CD4-positive, alpha-beta T cell treated with Interleukin-4 for 4 hours (primary cell): ENCODE data around the gene ABCC6.
"Not testable (repeated sequence)": the region's sequence is repeated elsewhere in the genome, so short reads cannot be mapped to it uniquely, and the experiment has no call there.

Experiments used
- DNase-seq: peaks from one replicate; pipeline ENCODE4 v3.0.0-alpha.2; 2020

ABCC6 gene

DNA sequence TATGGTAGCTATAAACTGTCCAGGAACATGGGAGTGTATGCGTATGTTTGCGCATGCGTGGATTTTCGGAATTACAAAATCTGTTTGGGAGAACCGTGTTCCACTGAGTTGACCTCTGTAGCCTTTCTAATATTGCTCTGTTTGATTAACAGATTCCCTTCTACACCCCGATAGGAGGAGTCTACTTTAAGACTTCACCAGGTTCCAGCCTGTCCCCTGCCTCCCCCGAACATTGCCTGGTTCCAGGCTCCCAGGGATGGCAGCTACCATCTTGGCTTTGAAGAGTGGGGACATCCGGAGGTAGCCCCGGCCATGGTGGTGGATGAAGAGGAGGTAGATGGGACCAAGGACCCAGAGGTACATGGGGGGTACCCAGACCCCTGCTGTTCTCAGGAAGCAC is 1.9 kb downstream of the ABCC6 start:
- DNase-seq = not testable (repeated sequence)

DNA sequence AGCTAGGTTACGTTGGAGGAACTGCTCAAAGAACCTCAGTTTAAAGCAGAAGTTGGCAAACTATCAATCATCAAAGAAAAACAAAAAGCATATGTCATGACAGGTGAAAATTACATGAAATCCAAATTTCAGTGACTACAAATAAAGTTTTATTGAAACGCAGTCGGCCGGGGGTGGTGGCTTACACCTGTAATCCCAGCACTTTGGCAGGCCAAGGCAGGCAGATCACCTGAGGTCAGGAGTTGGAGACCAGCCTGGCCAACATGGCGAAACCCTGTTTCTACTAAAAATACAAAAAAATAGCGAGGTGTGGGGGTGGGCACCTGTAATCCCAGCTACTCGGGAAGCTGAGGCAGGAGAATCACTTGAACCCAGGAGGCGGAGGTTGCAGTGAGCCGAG is 2.8 kb downstream of the ABCC6 start:
- not testable (repeated sequence) for DNase-seq

DNA sequence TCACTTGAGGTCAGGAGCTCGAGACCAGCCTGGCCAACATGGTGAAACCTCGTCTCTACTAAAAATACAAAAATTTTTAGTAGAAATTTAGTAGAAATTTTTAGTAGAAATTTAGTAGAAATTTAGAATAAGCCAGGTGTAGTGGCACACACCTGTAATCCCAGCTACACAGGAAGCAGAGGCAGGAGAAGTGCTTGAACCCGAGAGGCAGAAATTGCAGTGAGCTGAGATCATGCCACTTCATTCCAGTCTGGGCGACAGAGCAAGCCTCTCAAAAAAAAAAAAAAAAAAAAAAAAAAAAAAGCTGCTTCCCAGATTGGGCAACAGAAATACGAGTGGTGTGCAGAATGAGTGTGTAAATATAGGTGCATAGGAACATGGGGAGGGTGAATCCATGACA is 4.5 kb downstream of the ABCC6 start:
- DNase-seq = not testable (repeated sequence)

DNA sequence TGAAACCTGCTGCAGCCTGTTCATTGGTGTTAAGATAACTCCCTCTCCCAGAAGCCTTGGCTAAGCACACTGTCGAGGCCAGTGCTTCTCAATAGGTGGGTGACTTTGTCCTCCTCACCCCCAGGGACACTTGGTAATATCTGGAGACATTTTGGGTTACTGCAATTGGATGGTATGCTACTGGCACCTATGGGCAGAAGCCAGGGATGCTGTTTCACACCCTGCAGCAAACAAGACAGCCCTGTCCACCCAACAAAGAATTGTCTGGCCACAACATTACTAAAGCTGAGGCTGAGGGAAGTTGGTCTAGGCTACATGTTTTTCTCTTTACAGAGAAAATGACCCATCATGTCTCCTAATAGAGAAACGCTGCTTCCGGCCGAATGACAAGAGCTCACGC is 4.9 kb downstream of the ABCC6 start:
- DNase-seq = not testable (repeated sequence)

DNA sequence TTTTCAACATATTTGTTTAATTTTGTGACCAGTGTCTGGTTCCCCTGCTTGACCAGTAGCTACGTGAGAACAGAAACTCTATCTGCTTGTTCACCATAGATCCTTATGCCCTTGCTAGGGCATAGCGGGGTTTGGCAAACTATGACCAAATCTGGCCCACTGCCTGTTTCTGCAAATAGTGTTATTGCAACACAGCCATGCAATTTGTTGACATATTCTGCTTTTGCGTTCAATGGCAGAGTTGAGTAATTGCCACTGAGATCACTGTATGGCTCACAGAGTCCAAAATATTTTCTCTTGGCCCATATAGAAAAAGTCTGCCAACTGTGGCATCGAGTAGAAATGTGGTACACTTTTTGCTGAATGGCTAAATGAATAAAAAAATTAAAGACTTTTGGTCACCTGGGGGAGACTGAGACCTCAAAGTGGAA is 9.4 kb downstream of the ABCC6 start:
- not testable (repeated sequence) for DNase-seq

DNA sequence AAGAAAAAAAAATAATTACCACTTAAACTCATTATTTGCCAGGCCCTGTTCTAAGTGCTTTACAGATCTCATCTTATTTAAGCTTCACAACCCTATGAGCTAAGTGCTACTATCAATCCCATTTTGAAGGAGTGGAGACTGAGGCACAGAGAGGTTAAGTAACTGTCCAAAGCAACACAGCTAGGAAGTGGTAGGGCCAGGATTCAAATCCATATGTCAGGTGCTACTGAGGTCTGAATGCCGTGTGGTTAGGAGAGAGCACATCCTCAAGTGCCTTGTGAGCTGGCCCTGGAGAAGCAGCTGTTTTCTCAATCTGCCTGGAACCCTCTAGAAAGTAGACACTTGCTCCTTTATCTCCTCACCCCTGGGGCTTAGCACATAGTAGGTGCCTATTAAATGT is 11.9 kb downstream of the ABCC6 start:
- DNase-seq = not testable (repeated sequence)

DNA sequence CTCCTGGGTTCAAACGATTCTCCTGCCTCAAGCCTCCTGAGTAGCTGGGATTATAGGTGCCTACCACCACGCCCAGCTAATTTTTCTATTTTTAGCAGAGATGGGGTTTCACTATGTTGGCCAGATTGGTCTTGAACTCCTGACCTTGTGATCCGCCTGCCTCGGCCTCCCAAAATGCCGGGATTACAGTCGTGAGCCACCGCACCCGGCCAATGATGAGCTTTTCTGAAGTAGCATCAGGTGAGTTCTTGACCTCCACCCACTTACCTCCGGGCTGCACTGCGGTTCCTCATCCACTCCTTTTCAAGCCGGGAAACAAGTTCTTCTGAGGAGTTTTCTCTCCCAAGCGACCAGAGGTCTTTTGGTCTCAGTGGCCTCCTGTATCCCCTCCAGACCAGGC is 14.8 kb downstream of the ABCC6 start:
- not testable (repeated sequence) for DNase-seq

DNA sequence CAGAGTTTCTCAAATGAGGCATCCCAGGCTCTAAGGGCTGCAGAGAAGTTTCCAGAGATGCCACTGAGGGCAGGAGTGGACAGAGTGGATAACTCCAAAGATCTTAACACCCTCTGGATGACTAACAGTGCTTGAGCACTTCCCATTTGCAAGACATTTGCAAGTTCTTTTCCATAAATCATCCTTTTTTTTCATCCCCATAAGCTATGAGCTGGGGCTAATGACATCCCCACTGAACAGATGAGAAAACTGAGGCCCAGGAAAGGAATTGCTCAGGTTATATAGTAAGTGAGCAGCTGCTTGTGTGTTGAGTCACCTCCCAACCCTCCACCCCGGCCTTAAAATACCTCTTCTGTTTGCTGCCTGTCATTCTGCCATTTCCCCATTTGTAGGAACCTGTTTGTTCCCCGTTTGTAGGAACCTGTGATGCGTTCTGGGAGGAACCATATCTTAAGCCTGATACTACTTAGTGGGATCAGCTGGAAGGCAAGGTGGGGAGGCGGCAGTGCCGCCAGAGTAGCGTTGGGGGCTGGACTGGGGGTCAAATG is 15.4 kb downstream of the ABCC6 start:
- DNase-seq = not testable (repeated sequence)

DNA sequence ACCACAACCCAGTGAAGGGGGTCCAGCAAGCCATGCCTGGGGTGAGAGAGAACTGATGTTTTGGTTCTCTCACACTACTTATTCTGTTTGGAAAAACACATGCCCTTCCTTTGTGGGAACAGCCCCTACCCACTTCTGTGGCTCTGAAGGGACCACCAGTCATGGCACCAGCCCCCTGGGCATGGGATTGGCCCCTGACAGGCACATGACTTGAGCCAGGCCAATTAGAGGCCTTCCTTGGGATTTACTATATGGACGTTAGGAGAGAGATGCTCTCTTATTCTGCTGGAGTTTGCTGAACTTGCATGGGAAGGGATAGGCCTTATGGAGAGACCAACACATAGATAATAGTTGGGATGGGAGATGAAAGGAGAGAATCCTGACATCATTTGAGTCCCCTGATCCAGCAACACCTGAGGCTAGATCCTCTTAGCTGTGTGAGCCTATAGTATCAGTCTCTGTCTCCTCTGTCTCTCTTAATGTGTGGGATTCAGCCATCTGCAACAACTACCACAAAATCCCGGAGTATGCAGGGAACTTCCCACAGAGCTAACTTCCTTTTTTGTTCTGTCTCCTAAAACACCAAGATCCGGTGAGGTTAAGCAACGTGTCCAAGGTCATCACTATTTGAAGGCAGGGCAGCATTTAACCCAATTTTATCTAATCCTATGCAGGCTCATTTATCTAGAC is 16.1 kb downstream of the ABCC6 start:
- DNase-seq = not testable (repeated sequence)

DNA sequence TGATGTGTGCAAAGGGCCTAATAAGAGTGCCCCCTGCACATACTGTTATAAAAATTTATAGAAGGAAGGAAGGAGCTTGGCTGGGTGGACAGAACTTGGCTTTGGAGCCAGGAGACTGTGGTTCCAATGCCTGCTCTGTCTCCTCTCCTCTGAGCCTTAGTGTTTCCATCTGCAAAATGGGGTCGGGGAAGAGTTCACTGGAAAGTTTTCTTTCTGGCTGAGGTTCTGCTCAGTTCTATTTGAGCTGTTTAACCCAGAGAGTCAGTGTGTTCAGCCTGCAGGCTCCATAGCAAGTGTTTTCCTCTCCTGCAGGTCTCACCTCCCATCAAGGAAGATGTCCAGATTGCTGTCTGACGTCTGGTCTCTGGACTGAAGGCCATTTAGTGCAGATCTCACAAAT is 17.4 kb downstream of the ABCC6 start:
- not testable (repeated sequence) for DNase-seq

DNA sequence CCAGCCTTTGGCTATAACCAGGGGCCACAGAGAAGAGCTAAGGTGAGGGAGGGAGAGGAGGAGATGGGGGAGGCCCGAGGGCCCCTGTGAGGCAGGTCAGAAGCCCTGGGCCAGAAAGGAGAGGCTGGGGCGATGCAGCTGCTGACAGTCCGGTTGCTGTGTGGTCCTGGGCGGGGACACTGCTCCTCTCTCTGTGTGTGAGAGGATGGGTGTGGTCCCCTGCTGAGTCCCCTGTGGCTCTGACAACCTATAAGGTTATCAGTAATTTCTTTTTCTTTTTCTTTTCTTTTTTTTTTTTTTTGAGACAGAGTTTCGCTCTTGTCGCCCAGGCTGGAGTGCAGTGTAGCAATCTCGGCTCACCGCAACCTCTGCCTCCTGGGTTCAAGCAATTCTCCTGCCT is 18.7 kb downstream of the ABCC6 start:
- DNase-seq = not testable (repeated sequence)

DNA sequence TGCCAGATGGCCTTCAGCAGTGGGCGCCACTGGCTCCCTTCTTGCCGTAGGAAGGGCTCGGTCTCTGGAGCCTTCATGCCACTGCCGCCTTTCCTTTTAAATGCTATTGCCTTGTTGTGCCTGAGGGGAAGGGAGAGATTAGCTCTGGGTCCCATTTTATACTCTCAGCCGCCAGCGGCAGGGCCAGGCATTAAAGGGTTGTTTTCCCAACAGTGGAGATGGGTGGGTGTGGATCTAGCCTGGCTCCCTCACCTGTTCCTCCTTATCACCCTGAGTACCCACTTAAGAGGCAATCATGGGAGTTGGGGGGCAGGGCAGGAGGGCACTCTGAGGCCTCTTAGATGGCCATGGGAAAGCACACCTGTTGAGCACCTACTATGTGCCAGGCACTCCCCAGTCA is 19.8 kb downstream of the ABCC6 start:
- not testable (repeated sequence) for DNase-seq

DNA sequence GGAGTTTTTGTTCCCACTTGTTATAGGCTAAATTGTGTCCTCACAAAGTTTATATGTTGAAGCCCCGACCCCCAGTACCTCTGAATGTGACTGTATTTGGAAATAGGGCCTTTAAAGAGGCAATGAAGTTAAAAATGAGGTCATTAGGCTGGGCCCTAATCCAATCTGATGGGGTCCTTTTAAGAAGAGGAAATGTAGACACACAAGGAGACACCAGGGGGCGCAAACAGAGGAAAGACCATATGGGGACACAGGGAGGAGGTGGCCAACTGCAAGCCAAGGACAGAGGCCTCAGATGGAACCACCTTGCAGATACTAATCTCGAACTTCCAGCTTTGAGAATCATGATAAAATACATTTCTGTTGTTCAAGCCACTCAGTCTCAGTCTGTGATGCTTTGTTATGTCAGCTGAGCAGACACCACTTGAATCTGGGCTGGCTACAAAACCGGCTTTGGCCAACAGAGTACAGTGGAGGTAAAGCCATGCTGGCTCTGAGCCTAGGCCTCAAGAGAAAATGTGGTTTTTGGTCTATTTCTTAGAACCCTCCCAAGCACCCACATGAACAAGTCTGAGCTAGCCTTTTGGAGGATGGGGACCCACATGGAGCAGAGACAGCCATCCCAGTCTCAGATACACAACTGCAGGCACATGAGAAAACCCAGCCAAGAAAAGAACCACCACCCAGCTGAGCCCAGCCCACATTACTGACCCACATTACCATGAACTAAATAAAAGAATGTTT is 20.7 kb downstream of the ABCC6 start:
- DNase-seq = peak; percentile 34

DNA sequence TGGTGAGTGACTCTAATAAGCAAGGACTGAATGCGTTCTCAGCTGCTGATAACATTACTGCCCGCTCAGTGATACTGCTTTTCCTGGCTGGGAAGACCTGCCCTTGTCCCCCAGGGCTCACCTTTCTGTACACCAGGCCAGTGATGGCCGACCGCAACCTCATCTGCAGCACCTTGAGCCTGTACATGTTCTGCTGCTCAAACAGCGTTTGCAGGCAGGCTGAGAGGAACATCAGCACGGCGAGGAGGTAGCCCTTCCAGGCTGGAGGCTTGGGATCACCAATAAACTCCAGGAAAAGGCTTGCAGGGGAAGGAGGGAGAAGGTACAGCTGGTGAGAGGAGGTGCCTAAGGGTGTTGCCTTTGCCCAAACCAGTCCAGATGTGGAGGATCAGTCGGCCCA is 21.4 kb downstream of the ABCC6 start:
- not testable (repeated sequence) for DNase-seq

DNA sequence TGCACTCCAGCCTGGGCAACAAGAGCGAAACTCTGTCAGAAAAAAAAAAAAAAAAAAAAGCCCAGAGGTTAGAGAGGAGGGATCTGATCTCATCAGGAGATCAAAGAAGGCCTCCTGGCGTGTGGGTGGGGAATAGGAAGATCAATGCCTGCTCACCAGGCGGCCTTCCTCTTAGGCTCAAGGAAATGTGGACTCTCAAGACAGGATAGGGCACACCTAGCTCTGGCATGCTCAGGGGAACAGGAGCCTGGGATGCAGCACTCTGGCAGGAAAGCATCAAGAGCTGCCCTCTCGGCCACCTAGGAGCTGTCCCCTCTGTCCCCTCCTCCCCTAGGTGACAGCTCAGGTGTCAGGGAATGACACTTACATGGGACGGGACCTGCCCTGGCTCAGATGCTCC is 22.9 kb downstream of the ABCC6 start:
- DNase-seq = not testable (repeated sequence)

DNA sequence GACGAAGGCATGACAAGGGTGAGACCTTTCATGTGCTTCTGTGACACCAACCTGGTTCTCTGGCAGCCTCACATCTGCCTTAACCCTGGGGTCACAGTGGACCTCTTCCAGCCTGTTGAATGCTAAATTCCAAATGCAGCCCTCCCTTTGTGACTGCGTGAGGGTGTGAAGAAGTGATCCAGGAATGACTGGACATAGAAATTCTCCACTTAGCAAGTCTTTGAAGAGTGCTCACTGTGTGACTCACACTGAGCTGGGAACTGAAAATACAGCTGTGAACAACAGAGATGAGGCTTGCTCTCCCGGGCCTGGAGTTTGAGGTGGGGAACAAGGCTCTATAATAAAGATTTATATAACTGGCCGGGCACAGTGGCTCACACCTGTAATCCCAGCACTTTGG is 23.9 kb downstream of the ABCC6 start:
- DNase-seq = not testable (repeated sequence)

DNA sequence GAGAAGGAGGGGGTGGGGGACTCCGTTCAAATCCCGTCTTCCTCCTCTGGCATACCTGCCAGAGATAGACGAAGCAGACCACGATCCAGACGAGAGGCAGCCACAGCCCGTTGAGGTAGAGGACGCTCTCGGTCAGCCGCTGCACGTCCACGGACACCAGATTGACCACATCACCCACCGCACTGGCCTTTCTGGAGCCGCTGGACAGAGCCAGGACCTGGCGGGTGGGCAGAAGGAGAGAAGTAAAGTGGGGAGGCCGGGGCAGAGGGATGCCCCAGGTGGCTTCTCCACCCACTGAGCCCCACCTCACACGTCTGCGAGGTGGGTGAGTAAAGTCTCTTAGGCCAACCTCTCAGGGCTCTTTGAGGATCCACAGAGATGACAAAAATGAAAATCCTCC is 25.3 kb downstream of the ABCC6 start:
- no peak for DNase-seq

DNA sequence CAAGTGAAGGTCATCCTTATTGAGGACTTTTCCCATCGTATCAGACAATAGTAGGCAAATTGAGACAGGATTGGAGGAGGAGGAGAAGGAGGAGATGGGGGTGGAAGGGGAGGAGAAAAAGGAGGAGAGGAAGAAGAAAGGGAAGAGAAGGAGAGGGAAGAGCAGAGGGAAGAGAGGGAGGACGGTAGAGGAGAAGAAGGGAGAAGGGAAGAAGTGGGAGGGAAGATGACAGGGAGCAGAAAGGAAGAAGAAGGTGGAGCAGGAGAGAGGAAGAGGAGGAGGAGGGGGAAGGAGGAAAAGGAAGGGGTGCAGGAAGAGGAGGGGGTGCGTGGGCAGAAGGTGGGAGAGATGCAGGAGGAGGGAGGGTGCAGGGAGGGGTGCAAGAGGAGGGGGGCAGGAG is 26.0 kb downstream of the ABCC6 start:
- DNase-seq = no peak

DNA sequence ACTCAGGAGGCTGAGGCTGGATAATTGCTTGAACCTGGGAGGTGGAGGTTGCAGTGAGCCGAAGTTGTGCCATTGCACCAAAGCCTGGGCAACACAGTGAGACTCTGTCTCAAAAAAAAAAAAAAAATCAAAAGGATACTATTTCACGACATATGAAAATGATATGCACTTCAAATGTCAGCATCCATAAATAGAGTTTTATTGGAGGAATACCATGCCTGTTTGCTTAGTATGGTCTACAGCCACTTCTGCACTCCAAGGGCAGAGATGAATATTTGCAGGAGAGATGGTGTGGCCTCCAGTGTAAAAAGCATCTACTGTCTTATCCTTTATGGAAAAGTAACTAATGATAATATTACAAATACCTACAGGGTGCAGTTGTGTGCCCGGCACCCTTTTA is 27.2 kb downstream of the ABCC6 start:
- no peak for DNase-seq

DNA sequence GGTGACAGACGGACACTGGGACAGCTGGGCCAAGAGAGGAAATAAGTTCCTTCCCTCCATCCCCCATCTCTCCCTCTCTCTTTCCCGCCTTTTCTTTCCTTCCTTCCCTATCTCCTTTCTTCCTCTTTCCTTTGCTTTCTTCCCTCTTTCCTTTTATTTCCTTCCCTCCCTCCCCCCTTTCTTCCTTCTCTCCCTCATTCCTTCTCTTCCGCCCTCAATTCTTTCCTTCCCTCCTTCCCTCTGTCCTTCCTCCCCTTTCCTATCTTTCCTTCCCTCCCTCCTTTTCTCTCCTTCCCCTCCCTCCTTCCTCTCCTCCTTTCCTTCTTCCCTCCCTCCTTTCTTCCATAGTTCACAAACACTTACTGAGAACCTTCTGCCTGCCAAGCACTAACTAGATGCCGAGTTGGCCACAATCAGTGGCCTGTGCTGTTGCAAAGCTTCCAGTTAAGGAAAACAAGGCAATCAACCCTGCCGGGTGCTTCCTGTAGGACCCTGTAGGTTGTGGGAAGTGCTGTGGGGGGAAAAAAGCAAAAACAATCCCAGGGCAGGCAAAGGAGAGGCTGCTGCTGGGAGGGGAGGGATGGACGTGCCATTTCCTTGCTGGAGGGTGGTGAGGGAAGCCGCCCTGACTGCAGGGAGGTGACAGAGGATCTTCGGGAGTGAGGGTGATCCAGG is 31.7 kb downstream of the ABCC6 start:
- no peak for DNase-seq

DNA sequence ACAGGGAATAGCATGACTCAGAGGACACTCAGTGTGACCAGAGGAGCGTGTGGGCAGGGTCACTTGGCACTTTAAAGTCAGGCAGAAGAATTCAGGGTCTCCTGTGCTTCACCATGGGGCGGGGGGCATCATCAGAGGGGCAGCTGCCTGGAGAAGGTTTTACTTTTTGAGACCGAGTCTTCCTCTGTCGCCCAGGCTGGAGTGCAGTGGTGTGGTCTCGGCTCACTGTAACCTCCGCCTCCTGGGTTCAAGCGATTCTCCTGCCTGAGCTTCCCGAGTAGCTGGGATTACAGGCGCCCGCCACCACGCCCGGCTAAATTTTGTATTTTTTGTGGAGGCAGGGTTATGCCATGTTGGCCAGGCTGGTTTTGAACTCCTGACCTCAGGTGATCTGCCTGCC is 32.3 kb downstream of the ABCC6 start:
- not testable (repeated sequence) for DNase-seq

DNA sequence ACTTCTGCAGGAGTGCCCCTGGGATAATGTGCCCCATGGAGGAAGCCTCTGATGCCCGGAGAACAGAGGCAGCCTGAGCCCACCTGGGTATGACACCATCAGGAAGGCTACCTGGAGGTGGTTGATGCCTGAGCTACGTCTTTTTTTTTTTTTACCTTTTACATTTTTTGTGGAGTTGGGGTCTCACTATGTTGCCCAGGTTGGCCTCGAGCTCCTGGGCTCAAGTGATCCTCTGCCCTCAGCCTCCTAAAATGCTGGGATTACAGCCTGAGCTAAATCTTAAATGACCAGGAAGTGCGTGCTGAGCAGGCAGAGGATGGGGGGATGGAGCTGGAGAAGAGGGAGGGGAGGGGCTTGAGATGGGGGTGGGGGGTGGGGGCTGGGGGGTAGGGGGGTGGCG is 32.7 kb downstream of the ABCC6 start:
- no peak for DNase-seq

DNA sequence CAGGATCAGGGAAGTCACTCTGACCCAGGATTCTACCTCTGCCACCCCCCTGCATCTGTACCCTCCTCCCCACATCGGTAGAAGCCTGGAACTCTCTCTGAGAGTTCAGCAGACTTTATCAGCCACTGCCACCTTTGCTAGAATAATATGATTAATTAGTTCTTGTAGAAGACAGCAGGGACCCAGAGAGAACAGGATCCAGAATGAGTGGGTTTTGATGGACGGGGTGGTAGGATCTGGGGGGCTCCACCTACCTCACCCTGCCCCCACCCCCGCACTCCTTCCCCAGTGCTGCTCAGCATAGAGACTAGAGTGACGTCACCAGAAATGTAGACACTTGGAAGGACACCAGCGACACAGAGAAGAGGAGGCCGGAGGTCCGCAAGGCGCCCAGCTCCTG is 33.5 kb downstream of the ABCC6 start:
- DNase-seq = no peak

DNA sequence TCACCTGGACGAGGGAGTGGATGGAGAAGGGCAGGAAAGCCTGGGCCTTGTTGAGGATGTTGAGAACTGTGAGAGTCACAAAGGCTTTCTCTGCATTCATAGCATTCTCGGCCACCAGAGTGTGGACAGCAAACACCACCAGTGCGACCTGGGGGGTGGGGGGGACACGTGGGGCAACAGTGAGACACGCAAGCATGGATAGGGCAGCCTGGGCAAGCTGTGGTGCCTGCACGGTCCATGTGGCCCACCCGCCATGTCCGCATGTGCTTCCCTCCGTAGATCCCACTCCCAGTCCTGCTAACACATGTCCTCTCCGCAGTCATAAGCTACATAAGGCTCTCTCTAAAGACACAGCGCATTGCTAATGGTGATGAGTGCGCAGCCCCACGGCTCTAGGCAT is 34.5 kb downstream of the ABCC6 start:
- no peak for DNase-seq
